Transverse colon (tissue), 4 donors: ENCODE measurements around the gene AGAP1. TPM values are rescaled to one million over a fixed set of nuclear protein-coding genes. Genes with fewer than 3 reads are reported as not detected.
A peak's percentile ranks its signal among the peaks of the same experiment; 100 is the strongest.

ENCODE experiments used
- DNase-seq: peaks from one replicate; pipeline ENCODE4 v3.0.0-alpha.2; 2019
- H3K27ac ChIP-seq, 4 donors: fragments of 200-600 bp; sonication (generic); 2 replicates each; pipeline ENCODE4 v1.5.1; 2016 to 2018; ENCODE audit warnings: inconsistent platforms in 4 of 4
- H3K27me3 ChIP-seq: fragments of 200-600 bp; sonication (generic); 2 replicates; pipeline ENCODE4 v1.5.1; 2017; ENCODE audit warnings: inconsistent platforms
- H3K36me3 ChIP-seq, 4 donors: fragments of 200-600 bp; sonication (generic); 2 replicates each; pipeline ENCODE4 v1.5.1; 2017 to 2019; ENCODE audit warnings: inconsistent platforms in 4 of 4
- H3K4me1 ChIP-seq, 4 donors: fragments of 200-600 bp; sonication (generic); 2 replicates each; pipeline ENCODE4 v1.5.1; 2017 to 2020; ENCODE audit warnings: inconsistent platforms in 4 of 4
- H3K4me3 ChIP-seq, 4 donors: fragments of 200-600 bp; sonication (generic); 1 replicate in 1 of 4; 2 replicates in 3 of 4; pipeline versions ENCODE4 v1.5.1 to v1.6.1; 2017 to 2019; ENCODE audit warnings: inconsistent platforms in 4 of 4
- H3K9me3 ChIP-seq, 2 donors: fragments of 200-600 bp; sonication (generic); 2 replicates each; pipeline ENCODE4 v1.5.1; 2017 to 2019; ENCODE audit warnings: inconsistent platforms in 2 of 2
- EP300 ChIP-seq: sonication (generic); formaldehyde crosslinking; IDR thresholded peaks from one replicate; pipeline ENCODE4 v1.6.1; 2017; ENCODE audit warnings: antibody characterized with exemption, low read depth
- POLR2A ChIP-seq: fragments of 450-650 bp; IDR thresholded peaks from one replicate; pipeline ENCODE4 v1.6.1; 2016; ENCODE audit warnings: antibody characterized with exemption, mild to moderate bottlenecking, moderate library complexity
- POLR2AphosphoS5 ChIP-seq, 3 donors: sonication (generic); formaldehyde crosslinking; IDR thresholded peaks; one replicate each; pipeline ENCODE4 v1.6.1; 2016; ENCODE audit warnings: antibody characterized with exemption in 3 of 3
- whole genome bisulfite sequencing, 2 donors: methylation state at CpG; one replicate each; pipeline ENCODE4 v1.1.5; 2018; ENCODE audit warnings: low coverage in 1 of 2; 5-methylcytosine and 5-hydroxymethylcytosine counted together
- in situ Hi-C, 4 donors: fragments of 200-750 bp; cut with MboI; loops; one replicate each; pipeline versions ENCODE4 v1.15.0 to v1.15.1; 2017; ENCODE audit warnings: low sequenced_read_pairs in 3 of 4, low pct_ligation_motif_present in 1 of 4, low pct_unique_long_range_greater_than_20kb in 1 of 4
- intact Hi-C: fragments of 100-400 bp; cut with DNase I; formaldehyde crosslinking; loops from one replicate; pipeline ENCODE4 v1.15.1; 2023; ENCODE audit warnings: low total_unique reads
- total RNA-seq, 4 donors: library from RNA; depleted of rRNA; stranded (reverse); fragments of >200 nt; gene quantifications; one replicate each; pipeline ENCODE4 v1.1.0, GENCODE V29; 2016
- TF ChIP-seq, protein P1 (sequence below), 5 experiments: fragments of 200-600 bp in 3 of 5; fragments of 450-650 bp in 2 of 5; sonication (generic) in 3 of 5; IDR thresholded peaks; 1 replicate in 2 of 5; 2 replicates in 3 of 5; pipeline ENCODE4 v1.5.1; 2016 to 2017; ENCODE audit warnings: antibody characterized with exemption in 5 of 5, inconsistent platforms in 3 of 5, mild to moderate bottlenecking in 2 of 5, moderate library complexity in 1 of 5

Gene AGAP1
- total RNA-seq, 4 donors from 2014 or later = 56.1 to 96.9 (median 71.2) TPM

- Histone ChIP-seq H3K4me1 (peaks cover 8 to 22% (median 11%) of the 10 kb centered on the region in 4 donors), H3K27me3 (no peaks in the 10 kb centered on the region), H3K9me3 (no peaks in the 10 kb centered on the region), H3K36me3 (no peaks in the 10 kb centered on the region), H3K27ac (peak overlapping the region in 1 of 4 donors; percentile 76), H3K4me3 (no peak overlapping the region)
- in situ Hi-C loops = loop anchor here in 1 of 4 donors (25.0 kb wide), 1 partner anchor 1190 kb away; no protein-coding TSS in a partner anchor
- TF ChIP-seq POLR2A (no peak), EP300 (no peak), POLR2AphosphoS5 (IDR thresholded peaks at IDR 0.05) (no peak)
- TF ChIP-seq, protein P1, sequence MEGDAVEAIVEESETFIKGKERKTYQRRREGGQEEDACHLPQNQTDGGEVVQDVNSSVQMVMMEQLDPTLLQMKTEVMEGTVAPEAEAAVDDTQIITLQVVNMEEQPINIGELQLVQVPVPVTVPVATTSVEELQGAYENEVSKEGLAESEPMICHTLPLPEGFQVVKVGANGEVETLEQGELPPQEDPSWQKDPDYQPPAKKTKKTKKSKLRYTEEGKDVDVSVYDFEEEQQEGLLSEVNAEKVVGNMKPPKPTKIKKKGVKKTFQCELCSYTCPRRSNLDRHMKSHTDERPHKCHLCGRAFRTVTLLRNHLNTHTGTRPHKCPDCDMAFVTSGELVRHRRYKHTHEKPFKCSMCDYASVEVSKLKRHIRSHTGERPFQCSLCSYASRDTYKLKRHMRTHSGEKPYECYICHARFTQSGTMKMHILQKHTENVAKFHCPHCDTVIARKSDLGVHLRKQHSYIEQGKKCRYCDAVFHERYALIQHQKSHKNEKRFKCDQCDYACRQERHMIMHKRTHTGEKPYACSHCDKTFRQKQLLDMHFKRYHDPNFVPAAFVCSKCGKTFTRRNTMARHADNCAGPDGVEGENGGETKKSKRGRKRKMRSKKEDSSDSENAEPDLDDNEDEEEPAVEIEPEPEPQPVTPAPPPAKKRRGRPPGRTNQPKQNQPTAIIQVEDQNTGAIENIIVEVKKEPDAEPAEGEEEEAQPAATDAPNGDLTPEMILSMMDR (IDR thresholded peaks at IDR 0.05) = no peak
- intact Hi-C loops = no loop called here
- no peak for DNase-seq
- 61 to 80% methylated on average over 2 to 5 of the region's 5 CpGs for WGBS, 2 donors
Observed at GRCh38 chr2:235727174-235727573, 233.3 kb downstream of the AGAP1 start.

- in situ Hi-C loops = loop anchor here in 1 of 4 donors (25.0 kb wide), 1 partner anchor 1191 kb away; no protein-coding TSS in a partner anchor
- no peak for DNase-seq
- Histone ChIP-seq H3K4me1 (peaks cover 8 to 22% (median 11%) of the 10 kb centered on the region in 4 donors), H3K4me3 (no peak overlapping the region), H3K9me3 (no peaks in the 10 kb centered on the region), H3K27ac (no peak overlapping the region), H3K36me3 (no peaks in the 10 kb centered on the region), H3K27me3 (no peaks in the 10 kb centered on the region)
- no peak for TF ChIP-seq POLR2A
- TF ChIP-seq, protein P1 (IDR thresholded peaks at IDR 0.05) = no peak
- TF ChIP-seq POLR2AphosphoS5 (IDR thresholded peaks at IDR 0.05) = no peak
- TF ChIP-seq EP300 = no peak
- WGBS, 2 donors = 87 to 89% methylated on average over 11 to 17 of the region's 17 CpGs
- intact Hi-C loops = no loop called here
Observed at GRCh38 chr2:235727891-235728799, 234.3 kb downstream of the AGAP1 start.

DNA sequence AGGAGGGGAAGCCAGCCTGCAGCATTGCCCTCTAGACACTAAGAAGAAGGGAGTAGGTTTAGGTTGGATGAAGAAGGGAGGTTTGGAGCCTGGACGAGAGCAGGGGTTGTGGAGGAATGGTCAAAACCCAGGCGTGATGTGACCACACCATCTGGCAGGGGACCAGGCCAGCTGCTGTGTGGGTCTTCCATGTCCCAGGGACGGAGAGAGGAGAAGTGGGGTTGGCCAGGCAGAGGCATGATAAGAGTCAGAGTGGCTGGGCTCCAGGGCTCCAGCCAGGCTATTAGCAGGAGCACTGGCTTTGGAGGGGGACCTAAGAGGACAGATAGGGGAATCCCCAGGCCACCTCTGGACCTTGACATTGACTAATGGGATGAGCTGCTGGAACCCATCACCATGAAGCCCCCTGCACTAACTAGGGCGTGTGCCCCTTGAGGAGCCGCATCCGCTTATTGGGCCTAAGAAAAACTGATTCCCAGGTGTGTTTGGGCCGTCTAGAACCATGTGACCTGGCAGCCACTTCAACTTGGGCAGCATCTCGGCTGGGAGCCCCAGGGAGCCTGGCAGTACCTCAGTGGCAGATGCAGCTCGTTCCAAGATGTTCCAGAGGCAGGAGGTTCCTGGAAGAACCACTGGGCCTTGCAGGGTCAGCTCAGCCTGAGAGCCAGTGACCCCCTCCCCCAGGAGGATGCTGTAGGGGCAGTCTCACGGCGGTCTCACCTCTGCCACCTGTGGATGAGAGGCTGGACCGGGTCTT is 235.1 kb downstream of the AGAP1 start:
- no peak overlapping the region for H3K4me3 ChIP-seq
- peaks cover 5 to 19% (median 8%) of the 10 kb centered on the region in 4 donors for H3K4me1 ChIP-seq
- no peaks in the 10 kb centered on the region for H3K27me3 ChIP-seq
- no peak overlapping the region for H3K27ac ChIP-seq
- in situ Hi-C loops (loop anchor here in 1 of 4 donors (25.0 kb wide), 1 partner anchor 1192 kb away; no protein-coding TSS in a partner anchor), intact Hi-C loops (no loop called here)
- no peaks in the 10 kb centered on the region for H3K9me3 ChIP-seq
- H3K36me3 ChIP-seq = no peaks in the 10 kb centered on the region
- whole genome bisulfite sequencing, 2 donors = 74 to 83% methylated on average over 2 to 12 of the region's 12 CpGs
- TF ChIP-seq POLR2A (no peak), POLR2AphosphoS5 (IDR thresholded peaks at IDR 0.05) (no peak), EP300 (no peak)
- TF ChIP-seq, protein P1 (IDR thresholded peaks at IDR 0.05) = no peak
- DNase-seq = no peak

DNA sequence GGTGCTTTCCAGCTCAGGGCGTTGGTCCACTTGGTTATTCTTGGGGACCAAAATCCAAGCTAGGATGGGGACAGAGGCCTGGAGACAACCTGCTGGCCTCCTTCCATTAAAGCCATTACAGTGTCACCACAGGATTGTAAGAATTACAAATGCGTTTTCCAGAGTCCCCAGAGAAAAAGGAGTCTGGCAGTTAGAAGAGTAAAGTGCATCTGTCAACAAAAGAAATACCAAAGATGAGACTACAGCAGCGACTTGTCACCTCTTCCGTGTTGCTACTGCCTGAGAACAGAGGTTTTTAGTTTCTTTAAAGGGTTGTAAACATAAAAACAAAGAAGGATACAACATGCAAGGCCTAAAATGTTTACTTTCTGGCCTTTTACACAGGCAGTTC is 235.7 kb downstream of the AGAP1 start:
- H3K27ac ChIP-seq = no peak overlapping the region
- in situ Hi-C loops = loop anchor here in 1 of 4 donors (25.0 kb wide), 1 partner anchor 1192 kb away; no protein-coding TSS in a partner anchor

More for the DNA sequence above, 235.7 kb downstream of the AGAP1 start:
- peaks cover 0 to 13% (median 2%) of the 10 kb centered on the region in 4 donors for H3K4me1 ChIP-seq
- no peaks in the 10 kb centered on the region for H3K27me3 ChIP-seq
- no peak for DNase-seq
- TF ChIP-seq POLR2AphosphoS5 (IDR thresholded peaks at IDR 0.05) = no peak
- TF ChIP-seq, protein P1 (IDR thresholded peaks at IDR 0.05) = no peak
- TF ChIP-seq POLR2A = no peak
- TF ChIP-seq EP300 = no peak
- 68 to 78% methylated on average over 3 to 4 of the region's 4 CpGs for WGBS, 2 donors
- H3K9me3 ChIP-seq = no peaks in the 10 kb centered on the region
- intact Hi-C loops = no loop called here
- no peaks in the 10 kb centered on the region for H3K36me3 ChIP-seq
- no peak overlapping the region for H3K4me3 ChIP-seq
